Measurements from ENCODE around the gene SASH1. TPM values are rescaled to one million over a fixed set of nuclear protein-coding genes. Genes with fewer than 3 reads are reported as not detected.

SASH1 gene
- total and polyA plus RNA-seq, 9 of the 15 experiments (the other 6 are each of a cell fraction or from before 2014, with no cell fraction given), result 0.35 to 3.5 (median 1.6) TPM

- in situ Hi-C loops (cut with MboI), result no loop called here
- H3K9ac ChIP-seq (ENCODE audit: insufficient read depth in 1 of 2, low read depth in 2 of 2, low read length in 2 of 2), result no peak overlapping the region
- peaks cover 0 to 9% of the 10 kb centered on the region in 2 experiments; a peak in 2 of 5 replicates for H3K27me3 ChIP-seq (ENCODE audit: control insufficient read depth in 2 of 2, insufficient read depth in 2 of 2, low read length in 2 of 2)
- DNase-seq (ENCODE audit: extremely low read depth in 1 of 4, low spot score in 3 of 4) (no peak), ATAC-seq (no peak), FAIRE-seq (no peak)
- 2% methylated on average over 6 of the region's 6 CpGs for WGBS (ENCODE audit: insufficient coverage, low coverage, missing lambda C conversion rate)
- H3K4me1 ChIP-seq (replicated peaks in 1 of 2; ENCODE audit: control insufficient read depth in 2 of 2, insufficient read depth in 2 of 2, low read length in 2 of 2), result no peaks in the 10 kb centered on the region
- no peaks in the 10 kb centered on the region for H3K9me3 ChIP-seq (replicated peaks; ENCODE audit: control insufficient read depth, insufficient read depth, low read depth, low read length)
- no peak for TF ChIP-seq ZBED1 (IDR thresholded peaks at IDR 0.05)
- TF ChIP-seq MEF2A (IDR thresholded peaks at IDR 0.05; ENCODE audit: control insufficient read depth, low read depth, low read length), result no peak
- no peak for TF ChIP-seq CTBP1 (IDR thresholded peaks at IDR 0.05; ENCODE audit: borderline replicate concordance)
- no peak for TF ChIP-seq MCM3 (IDR thresholded peaks at IDR 0.05)
- TF ChIP-seq ZBTB49 (CRISPR knock-in tag; IDR thresholded peaks at IDR 0.05; ENCODE audit: borderline replicate concordance), result no peak
- TF ChIP-seq PURB (CRISPR knock-in tag; IDR thresholded peaks at IDR 0.05; ENCODE audit: low read depth), result no peak
- no peak for TF ChIP-seq HEY1 (CRISPR knock-in tag; IDR thresholded peaks at IDR 0.05; ENCODE audit: borderline replicate concordance)
- no peak for TF ChIP-seq RBFOX2 (IDR thresholded peaks at IDR 0.05; ENCODE audit: low read depth, low read length)
- no peak for TF ChIP-seq ZNF592 (IDR thresholded peaks at IDR 0.05)
- TF ChIP-seq, protein P1, sequence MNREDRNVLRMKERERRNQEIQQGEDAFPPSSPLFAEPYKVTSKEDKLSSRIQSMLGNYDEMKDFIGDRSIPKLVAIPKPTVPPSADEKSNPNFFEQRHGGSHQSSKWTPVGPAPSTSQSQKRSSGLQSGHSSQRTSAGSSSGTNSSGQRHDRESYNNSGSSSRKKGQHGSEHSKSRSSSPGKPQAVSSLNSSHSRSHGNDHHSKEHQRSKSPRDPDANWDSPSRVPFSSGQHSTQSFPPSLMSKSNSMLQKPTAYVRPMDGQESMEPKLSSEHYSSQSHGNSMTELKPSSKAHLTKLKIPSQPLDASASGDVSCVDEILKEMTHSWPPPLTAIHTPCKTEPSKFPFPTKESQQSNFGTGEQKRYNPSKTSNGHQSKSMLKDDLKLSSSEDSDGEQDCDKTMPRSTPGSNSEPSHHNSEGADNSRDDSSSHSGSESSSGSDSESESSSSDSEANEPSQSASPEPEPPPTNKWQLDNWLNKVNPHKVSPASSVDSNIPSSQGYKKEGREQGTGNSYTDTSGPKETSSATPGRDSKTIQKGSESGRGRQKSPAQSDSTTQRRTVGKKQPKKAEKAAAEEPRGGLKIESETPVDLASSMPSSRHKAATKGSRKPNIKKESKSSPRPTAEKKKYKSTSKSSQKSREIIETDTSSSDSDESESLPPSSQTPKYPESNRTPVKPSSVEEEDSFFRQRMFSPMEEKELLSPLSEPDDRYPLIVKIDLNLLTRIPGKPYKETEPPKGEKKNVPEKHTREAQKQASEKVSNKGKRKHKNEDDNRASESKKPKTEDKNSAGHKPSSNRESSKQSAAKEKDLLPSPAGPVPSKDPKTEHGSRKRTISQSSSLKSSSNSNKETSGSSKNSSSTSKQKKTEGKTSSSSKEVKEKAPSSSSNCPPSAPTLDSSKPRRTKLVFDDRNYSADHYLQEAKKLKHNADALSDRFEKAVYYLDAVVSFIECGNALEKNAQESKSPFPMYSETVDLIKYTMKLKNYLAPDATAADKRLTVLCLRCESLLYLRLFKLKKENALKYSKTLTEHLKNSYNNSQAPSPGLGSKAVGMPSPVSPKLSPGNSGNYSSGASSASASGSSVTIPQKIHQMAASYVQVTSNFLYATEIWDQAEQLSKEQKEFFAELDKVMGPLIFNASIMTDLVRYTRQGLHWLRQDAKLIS (CRISPR knock-in tag; IDR thresholded peaks at IDR 0.05), result no peak
- POLR2A ChIA-PET, result no interaction called here
- no peaks in the 10 kb centered on the region for H4K20me1 ChIP-seq (replicated peaks; ENCODE audit: control insufficient read depth, insufficient read depth, low read length)
- no TSS peak for BruUV-seq (replicated peaks)
- no peak overlapping the region for H3K4me3 ChIP-seq
- H3K79me2 ChIP-seq (ENCODE audit: control insufficient read depth, insufficient read depth, low read length), result no peaks in the 10 kb centered on the region
- no peak overlapping the region for H2AFZ ChIP-seq (ENCODE audit: low read depth, low read length)
- H3K9me1 ChIP-seq (ENCODE audit: control insufficient read depth, insufficient read depth, low read length), result no peaks in the 10 kb centered on the region
- no peaks in the 10 kb centered on the region for H3K36me3 ChIP-seq (ENCODE audit: control insufficient read depth, insufficient read depth, low read length)
- intact Hi-C loops (cut with micrococcal nuclease), result no loop called here
- CTCF ChIA-PET (ENCODE audit: low intra/inter-chr PET ratio), result no interaction called here
- H3K4me2 ChIP-seq (ENCODE audit: insufficient read depth, low read length), result no peak overlapping the region
- no peak overlapping the region for H3K27ac ChIP-seq (ENCODE audit: extremely low read depth, low read depth, low read length)
These were observed 252.9 kb downstream of the SASH1 start for GRCh38 chr6:148595550-148595949.
